CD1c-positive myeloid dendritic cell (primary cell): ENCODE measurements around the gene PCDHB8.
"Not testable (repeated sequence)": the region's sequence is repeated elsewhere in the genome, so short reads cannot be mapped to it uniquely, and the experiment has no call there.

Experiments
- DNase-seq: peaks from one replicate; pipeline ENCODE4 v3.0.0-alpha.2; 2016; ENCODE audit errors: extremely low spot score

The PCDHB8 gene

DNA sequence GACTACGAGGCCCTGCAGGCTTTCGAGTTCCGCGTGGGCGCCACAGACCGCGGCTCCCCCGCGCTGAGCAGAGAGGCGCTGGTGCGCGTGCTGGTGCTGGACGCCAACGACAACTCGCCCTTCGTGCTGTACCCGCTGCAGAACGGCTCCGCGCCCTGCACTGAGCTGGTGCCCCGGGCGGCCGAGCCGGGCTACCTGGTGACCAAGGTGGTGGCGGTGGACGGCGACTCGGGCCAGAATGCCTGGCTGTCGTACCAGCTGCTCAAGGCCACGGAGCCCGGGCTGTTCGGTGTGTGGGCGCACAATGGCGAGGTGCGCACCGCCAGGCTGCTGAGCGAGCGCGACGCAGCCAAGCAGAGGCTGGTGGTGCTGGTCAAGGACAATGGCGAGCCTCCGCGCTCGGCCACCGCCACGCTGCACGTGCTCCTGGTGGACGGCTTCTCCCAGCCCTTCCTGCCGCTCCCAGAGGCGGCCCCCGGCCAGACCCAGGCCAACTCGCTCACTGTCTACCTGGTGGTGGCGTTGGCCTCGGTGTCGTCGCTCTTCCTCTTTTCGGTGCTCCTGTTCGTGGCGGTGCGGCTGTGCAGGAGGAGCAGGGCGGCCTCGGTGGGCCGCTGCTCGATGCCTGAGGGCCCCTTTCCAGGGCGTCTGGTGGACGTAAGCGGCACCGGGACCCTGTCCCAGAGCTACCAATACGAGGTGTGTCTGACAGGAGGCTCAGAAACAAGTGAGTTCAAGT lies 6.7 kb downstream of the PCDHB8 start:
- DNase-seq = not testable (repeated sequence)

DNA sequence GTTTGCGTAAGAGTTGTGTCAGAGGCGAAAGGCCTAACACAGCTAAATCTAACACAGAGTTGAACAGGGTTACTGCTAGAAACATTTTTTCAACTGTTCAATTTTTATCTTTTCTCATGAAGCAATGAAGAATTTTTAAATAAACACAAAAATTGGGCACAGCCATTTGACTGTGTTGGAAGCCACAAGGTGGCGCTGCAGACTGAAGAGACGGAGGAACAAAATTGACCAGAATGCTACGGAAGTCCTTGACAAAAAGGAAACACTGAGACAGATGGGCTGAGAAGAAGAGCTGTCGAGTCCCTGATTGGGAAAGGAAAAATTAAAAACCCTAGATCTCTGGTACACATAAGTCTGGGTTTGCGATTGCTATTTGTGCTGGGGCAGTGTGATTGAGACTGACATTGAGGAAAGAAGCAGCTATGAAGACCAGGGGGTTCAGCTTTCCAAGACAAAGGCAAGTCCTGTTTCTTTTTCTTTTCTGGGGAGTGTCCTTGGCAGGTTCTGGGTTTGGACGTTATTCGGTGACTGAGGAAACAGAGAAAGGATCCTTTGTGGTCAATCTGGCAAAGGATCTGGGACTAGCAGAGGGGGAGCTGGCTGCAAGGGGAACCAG lies 9.4 kb downstream of the PCDHB8 start, which contains the start of gene PCDHB9:
TSS of gene PCDHB9 (plus strand) at position 265 of the 616 bp plus-strand sequence. CDS start at position 423, 158 bp downstream.
- peak; percentile 16 for DNase-seq

DNA sequence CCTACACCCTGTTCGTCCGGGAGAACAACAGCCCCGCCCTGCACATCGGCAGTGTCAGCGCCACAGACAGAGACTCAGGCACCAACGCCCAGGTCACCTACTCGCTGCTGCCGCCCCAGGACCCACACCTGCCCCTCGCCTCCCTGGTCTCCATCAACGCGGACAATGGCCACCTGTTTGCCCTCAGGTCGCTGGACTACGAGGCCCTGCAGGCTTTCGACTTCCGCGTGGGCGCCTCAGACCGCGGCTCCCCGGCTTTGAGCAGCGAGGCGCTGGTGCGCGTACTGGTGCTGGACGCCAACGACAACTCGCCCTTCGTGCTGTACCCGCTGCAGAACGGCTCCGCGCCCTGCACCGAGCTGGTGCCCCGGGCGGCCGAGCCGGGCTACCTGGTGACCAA lies 11.1 kb downstream of the PCDHB8 start:
- not testable (repeated sequence) for DNase-seq

DNA sequence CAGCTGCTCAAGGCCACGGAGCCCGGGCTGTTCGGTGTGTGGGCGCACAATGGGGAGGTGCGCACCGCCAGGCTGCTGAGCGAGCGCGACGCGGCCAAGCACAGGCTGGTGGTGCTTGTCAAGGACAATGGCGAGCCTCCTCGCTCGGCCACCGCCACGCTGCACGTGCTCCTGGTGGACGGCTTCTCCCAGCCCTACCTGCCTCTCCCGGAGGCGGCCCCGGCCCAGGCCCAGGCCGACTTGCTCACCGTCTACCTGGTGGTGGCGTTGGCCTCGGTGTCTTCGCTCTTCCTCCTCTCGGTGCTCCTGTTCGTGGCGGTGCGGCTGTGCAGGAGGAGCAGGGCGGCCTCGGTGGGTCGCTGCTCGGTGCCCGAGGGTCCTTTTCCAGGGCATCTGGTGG lies 11.5 kb downstream of the PCDHB8 start:
- not testable (repeated sequence) for DNase-seq

DNA sequence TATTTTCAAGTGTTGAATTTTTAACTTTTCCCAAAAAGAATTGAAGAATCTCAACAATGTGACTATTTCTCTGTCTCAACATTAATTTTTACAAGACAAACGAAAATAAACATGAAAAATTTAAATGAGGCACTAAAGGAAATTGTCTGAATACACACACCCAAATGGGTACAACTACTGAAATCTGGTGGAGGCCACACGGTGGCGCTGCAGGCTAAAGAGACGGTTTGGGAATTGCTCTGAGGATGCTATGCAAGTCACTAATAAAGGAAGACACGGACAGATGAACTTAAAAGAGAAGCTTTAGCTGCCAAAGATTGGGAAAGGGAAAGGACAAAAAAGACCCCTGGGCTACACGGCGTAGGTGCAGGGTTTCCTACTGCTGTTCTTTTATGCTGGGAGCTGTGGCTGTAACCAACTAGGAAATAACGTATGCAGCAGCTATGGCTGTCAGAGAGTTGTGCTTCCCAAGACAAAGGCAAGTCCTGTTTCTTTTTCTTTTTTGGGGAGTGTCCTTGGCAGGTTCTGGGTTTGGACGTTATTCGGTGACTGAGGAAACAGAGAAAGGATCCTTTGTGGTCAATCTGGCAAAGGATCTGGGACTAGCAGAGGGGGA lies 14.6 kb downstream of the PCDHB8 start, which contains the start of gene PCDHB10:
TSS of gene PCDHB10 (plus strand) at position 244 of the 616 bp plus-strand sequence. CDS start at position 444, 200 bp downstream.
- peak; percentile 6 for DNase-seq

DNA sequence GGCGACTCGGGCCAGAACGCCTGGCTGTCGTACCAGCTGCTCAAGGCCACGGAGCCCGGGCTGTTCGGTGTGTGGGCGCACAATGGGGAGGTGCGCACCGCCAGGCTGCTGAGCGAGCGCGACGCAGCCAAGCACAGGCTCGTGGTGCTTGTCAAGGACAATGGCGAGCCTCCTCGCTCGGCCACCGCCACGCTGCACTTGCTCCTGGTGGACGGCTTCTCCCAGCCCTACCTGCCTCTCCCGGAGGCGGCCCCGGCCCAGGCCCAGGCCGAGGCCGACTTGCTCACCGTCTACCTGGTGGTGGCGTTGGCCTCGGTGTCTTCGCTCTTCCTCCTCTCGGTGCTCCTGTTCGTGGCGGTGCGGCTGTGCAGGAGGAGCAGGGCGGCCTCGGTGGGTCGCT lies 16.7 kb downstream of the PCDHB8 start:
- DNase-seq = not testable (repeated sequence)

DNA sequence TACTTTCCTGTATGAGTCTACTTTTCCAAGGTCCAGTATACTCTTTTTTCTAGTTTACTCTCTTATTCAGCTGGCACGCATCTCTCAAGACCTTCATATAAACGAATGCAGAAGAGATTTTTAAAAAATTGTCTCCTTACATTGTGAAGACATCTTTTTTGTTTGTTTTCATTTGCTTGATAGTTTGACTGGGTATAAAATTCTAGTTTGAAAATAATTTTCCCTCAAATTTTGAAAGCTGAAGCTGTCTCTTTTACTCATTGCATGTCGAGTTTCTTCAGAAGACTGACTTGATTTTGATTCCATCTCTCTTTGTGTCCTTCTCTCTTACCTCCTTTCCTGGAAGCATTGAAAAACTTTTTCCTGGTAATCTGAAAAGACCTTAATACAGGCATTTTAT lies 18.8 kb downstream of the PCDHB8 start:
- DNase-seq = no peak

DNA sequence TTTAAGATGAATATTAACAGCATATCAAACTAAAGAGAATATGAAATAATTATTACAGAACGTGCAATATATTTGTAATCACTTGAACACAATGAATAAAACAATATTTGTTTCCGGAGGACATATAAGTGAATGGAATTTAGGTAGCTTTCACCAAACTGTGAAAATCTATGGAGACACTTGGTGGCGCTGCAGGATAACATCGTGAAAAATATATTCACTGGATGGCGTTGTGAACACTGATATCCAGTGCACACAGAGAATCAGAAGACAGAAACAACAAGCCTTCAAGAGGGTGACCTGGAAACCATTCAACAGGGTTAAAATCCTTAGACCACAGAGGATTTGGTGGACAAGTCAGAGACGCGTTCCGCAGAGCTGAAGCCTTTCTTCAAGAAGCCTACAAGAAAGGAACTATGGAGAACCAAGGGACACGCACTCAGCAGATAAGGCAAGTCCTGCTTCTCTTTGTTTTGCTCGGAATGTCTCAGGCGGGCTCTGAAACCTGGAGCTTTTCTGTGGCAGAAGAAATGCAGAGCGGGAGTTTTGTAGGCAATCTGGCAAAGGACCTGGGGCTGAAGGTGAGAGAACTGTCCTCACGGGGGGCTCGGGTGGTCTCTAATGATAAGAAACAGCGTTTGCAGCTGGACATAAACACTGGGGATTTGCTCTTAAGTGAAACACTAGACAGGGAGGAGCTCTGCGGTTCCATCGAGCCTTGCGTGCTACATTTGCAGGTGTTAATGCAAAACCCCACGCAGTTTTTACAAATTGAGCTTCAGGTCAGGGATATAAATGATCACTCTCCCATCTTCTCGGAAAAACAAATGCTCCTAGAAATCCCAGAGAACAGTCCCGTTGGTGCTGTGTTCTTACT lies 22.0 kb downstream of the PCDHB8 start, which contains the start of gene PCDHB11:
TSS of gene PCDHB11 (plus strand) at position 269 of the 877 bp plus-strand sequence. CDS start at position 417, 148 bp downstream.
- DNase-seq = no peak

DNA sequence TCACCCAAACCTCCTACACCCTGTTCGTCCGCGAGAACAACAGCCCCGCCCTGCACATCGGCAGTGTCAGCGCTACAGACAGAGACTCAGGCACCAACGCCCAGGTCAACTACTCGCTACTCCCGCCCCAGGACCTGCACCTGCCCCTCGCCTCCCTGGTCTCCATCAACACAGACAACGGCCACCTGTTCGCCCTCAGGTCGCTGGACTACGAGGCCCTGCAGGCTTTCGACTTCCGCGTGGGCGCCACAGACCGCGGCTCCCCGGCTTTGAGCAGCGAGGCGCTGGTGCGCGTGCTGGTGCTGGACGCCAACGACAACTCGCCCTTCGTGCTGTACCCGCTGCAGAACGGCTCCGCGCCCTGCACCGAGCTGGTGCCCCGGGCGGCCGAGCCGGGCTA lies 23.5 kb downstream of the PCDHB8 start:
- not testable (repeated sequence) for DNase-seq

DNA sequence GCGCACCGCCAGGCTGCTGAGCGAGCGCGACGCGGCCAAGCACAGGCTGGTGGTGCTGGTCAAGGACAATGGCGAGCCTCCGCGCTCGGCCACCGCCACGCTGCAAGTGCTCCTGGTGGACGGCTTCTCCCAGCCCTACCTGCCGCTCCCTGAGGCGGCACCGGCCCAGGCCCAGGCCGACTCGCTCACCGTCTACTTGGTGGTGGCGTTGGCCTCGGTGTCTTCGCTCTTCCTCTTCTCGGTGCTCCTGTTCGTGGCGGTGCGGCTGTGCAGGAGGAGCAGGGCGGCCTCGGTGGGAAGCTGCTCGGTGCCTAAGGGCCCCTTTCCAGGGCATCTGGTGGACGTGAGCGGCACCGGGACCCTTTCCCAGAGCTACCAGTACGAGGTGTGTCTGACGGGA lies 24.1 kb downstream of the PCDHB8 start:
- DNase-seq = not testable (repeated sequence)

DNA sequence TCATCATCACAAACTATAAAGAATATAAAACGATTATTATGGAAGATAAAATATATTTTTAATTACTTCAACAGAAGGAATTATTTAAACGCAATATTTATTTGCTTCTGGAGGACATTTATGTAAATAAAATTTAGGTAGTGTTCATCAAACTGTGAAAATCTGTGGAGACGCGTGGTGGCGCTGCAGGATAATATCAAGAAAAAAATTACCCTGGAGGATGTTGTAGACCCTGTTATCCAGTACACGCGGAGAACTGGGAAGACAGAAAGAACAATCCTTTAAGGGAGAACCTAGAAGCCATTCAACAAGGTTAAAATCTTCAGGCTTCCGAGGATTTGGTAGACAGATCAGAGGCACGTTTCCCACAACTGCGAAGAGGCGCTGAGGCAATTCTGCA lies 30.9 kb downstream of the PCDHB8 start, which contains the start of gene PCDHB12:
TSS of gene PCDHB12 (plus strand) at position 242 of the 400 bp plus-strand sequence. CDS start 189 bp downstream, outside the sequence.
- no peak for DNase-seq

DNA sequence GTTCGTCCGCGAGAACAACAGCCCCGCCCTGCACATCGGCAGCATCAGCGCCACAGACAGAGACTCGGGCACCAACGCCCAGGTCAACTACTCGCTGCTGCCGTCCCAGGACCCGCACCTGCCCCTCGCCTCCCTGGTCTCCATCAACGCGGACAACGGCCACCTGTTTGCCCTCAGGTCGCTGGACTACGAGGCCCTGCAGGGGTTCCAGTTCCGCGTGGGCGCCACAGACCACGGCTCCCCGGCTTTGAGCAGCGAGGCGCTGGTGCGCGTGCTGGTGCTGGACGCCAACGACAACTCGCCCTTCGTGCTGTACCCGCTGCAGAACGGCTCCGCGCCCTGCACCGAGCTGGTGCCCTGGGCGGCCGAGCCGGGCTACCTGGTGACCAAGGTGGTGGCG lies 32.7 kb downstream of the PCDHB8 start:
- DNase-seq = not testable (repeated sequence)

DNA sequence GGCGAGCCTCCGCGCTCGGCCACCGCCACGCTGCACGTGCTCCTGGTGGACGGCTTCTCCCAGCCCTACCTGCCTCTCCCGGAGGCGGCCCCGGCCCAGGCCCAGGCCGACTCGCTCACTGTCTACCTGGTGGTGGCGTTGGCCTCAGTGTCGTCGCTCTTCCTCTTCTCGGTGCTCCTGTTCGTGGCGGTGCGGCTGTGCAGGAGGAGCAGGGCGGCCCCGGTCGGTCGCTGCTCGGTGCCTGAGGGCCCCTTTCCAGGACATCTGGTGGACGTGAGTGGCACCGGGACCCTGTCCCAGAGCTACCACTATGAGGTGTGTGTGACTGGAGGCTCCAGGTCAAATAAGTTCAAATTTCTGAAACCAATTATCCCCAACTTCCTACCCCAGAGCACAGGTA lies 33.3 kb downstream of the PCDHB8 start:
- not testable (repeated sequence) for DNase-seq

DNA sequence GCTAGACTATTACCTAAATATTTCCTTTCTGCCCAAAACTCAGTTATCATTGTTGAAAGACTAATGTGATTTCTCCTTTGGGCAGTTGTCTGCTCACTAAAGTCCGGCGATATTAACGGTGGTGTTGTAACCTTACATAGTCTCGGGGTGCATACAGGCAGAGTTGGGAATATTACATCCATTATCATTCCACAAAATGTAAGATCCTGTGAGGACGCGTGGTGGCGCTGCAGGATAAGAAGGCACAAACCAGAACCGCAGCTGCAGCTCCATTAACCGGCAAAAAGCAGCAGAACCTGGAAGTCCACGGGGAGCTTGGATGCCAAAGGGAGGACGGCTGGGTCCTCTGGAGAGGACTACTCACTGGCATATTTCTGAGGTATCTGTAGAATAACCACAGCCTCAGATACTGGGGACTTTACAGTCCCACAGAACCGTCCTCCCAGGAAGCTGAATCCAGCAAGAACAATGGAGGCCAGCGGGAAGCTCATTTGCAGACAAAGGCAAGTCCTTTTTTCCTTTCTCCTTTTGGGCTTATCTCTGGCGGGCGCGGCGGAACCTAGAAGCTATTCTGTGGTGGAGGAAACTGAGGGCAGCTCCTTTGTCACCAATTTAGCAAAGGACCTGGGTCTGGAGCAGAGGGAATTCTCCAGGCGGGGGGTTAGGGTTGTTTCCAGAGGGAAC lies 36.2 kb downstream of the PCDHB8 start, which contains the start of gene PCDHB13:
TSS of gene PCDHB13 (plus strand) at position 264 of the 684 bp plus-strand sequence. CDS start at position 469, 205 bp downstream.
- DNase-seq = peak; percentile 2

DNA sequence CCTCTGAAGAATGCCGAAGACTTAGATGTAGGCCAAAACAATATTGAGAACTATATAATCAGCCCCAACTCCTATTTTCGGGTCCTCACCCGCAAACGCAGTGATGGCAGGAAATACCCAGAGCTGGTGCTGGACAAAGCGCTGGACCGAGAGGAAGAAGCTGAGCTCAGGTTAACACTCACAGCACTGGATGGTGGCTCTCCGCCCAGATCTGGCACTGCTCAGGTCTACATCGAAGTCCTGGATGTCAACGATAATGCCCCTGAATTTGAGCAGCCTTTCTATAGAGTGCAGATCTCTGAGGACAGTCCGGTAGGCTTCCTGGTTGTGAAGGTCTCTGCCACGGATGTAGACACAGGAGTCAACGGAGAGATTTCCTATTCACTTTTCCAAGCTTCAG lies 37.0 kb downstream of the PCDHB8 start:
- not testable (repeated sequence) for DNase-seq

DNA sequence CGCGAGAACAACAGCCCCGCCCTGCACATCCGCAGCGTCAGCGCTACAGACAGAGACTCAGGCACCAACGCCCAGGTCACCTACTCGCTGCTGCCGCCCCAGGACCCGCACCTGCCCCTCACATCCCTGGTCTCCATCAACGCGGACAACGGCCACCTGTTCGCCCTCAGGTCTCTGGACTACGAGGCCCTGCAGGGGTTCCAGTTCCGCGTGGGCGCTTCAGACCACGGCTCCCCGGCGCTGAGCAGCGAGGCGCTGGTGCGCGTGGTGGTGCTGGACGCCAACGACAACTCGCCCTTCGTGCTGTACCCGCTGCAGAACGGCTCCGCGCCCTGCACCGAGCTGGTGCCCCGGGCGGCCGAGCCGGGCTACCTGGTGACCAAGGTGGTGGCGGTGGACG lies 37.9 kb downstream of the PCDHB8 start:
- DNase-seq = not testable (repeated sequence)

DNA sequence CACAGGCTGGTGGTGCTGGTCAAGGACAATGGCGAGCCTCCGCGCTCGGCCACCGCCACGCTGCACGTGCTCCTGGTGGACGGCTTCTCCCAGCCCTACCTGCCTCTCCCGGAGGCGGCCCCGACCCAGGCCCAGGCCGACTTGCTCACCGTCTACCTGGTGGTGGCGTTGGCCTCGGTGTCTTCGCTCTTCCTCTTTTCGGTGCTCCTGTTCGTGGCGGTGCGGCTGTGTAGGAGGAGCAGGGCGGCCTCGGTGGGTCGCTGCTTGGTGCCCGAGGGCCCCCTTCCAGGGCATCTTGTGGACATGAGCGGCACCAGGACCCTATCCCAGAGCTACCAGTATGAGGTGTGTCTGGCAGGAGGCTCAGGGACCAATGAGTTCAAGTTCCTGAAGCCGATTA lies 38.4 kb downstream of the PCDHB8 start:
- not testable (repeated sequence) for DNase-seq

DNA sequence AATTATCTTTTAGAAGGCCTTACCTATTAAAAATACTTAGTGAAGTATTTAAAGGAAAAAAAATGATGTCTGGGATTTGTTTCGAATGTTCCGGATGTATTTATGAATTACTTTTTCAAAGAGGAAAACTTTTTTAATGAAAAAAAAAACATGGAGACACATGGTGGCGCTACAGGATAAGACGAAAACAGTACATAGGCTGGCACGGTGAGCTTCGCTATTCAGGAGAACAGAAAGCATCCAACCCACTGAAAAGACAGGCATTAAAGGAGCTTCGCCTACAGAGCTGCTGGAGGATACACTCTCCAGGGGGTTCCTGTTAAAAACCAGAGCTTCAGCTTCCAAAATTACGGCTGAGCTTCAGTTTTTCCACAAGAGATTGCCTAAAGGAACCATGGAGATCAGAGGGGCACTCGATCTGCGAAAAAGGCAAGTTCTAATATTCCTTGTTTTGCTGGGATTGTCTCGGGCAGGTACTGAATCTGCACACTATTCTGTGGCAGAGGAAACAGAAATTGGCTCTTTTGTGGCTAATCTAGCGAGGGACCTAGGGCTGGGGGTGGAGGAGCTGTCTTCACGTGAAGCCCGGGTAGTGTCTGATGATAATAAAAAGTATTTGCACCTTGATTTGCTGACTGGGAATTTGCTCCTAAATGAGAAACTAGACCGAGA lies 45.7 kb downstream of the PCDHB8 start, which contains the start of gene PCDHB14:
TSS of gene PCDHB14 (plus strand) at position 232 of the 672 bp plus-strand sequence. CDS start at position 395, 163 bp downstream.
- DNase-seq = no peak

DNA sequence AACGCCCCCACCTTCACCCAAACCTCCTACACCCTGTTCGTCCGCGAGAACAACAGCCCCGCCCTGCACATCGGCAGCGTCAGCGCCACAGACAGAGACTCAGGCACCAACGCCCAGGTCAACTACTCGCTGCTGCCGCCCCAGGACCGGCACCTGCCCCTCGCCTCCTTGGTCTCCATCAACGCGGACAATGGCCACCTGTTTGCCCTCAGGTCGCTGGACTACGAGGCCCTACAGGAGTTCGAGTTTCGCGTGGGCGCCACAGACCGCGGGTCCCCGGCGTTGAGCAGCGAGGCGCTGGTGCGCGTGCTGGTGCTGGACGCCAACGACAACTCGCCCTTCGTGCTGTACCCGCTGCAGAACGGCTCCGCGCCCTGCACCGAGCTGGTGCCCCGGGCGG lies 47.3 kb downstream of the PCDHB8 start:
- DNase-seq = not testable (repeated sequence)

DNA sequence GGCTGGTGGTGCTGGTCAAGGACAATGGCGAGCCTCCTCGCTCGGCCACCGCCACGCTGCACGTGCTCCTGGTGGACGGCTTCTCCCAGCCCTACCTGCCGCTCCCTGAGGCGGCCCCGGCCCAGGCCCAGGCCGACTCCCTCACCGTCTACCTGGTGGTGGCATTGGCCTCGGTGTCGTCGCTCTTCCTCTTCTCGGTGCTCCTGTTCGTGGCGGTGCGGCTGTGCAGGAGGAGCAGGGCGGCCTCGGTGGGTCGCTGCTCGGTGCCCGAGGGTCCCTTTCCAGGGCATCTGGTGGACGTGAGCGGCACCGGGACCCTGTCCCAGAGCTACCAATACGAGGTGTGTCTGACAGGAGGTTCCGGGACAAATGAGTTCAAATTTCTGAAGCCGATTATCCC lies 47.8 kb downstream of the PCDHB8 start:
- DNase-seq = not testable (repeated sequence)
